HEK293 (cell line): ENCODE measurements around the gene CD151.

Experiments
- CTCF ChIA-PET: fragments of 350-600 bp; formaldehyde crosslinking; extraction: SDS; loops from one replicate; lab custom pipeline; 2021; ENCODE audit warnings: antibody characterized with exemption; lab: Yijun Ruan, JAX
- POLR2A ChIA-PET: fragments of 300-600 bp; formaldehyde crosslinking; extraction: SDS; loops from one replicate; lab custom pipeline; 2020; ENCODE audit warnings: antibody characterized with exemption, inconsistent platforms; lab: Yijun Ruan, JAX
- H3K27ac ChIP-seq: fragments of 200-500 bp; sonication (Bioruptor generic); 2 replicates; pipeline ENCODE4 v1.5.1; 2014; ENCODE audit warnings: low read depth, low read length, control low read depth, inconsistent platforms; ENCODE audit errors: extremely low read depth
- H3K36me3 ChIP-seq, 2 experiments: fragments of 200-500 bp in 1 of 2; sonication (Bioruptor generic) in 1 of 2; 1 replicate in 1 of 2; 2 replicates in 1 of 2; pipeline ENCODE4 v1.5.1; 2014 to 2017; ENCODE audit warnings: inconsistent platforms in 2 of 2, low read length in 2 of 2; ENCODE audit not compliant: control insufficient read depth in 2 of 2, insufficient read depth in 1 of 2
- H3K4me1 ChIP-seq: fragments of 200-500 bp; sonication (Bioruptor generic); 2 replicates; pipeline ENCODE4 v1.5.1; 2014; ENCODE audit warnings: mild to moderate bottlenecking, low read length, inconsistent platforms; ENCODE audit not compliant: control insufficient read depth, insufficient read depth
- H3K4me3 ChIP-seq: 2 replicates; pipeline ENCODE4 v1.5.1; 2011; ENCODE audit warnings: low read depth, mild to moderate bottlenecking, control low read depth, low read length, moderate library complexity
- H3K9me3 ChIP-seq: fragments of 200-500 bp; sonication (Bioruptor generic); 2 replicates; pipeline ENCODE4 v1.5.1; 2014; ENCODE audit warnings: low read depth, low read length, inconsistent platforms; ENCODE audit not compliant: control insufficient read depth, insufficient read depth
- GLIS1 ChIP-seq: fragments of 450-650 bp; formaldehyde crosslinking; IDR thresholded peaks from 2 replicates; pipeline ENCODE4 v1.5.1; 2016; ENCODE audit warnings: missing biosample characterization, missing genetic modification characterization
- GLIS2 ChIP-seq: fragments of 450-650 bp; formaldehyde crosslinking; IDR thresholded peaks from 2 replicates; pipeline ENCODE4 v1.5.1; 2016; ENCODE audit warnings: missing biosample characterization, missing genetic modification characterization
- RBAK ChIP-seq: fragments of 450-650 bp; formaldehyde crosslinking; IDR thresholded peaks from 2 replicates; pipeline ENCODE4 v1.5.1; 2016; ENCODE audit warnings: missing biosample characterization, missing genetic modification characterization
- SP7 ChIP-seq: fragments of 450-650 bp; formaldehyde crosslinking; IDR thresholded peaks from 2 replicates; pipeline ENCODE4 v1.5.1; 2016; ENCODE audit warnings: missing biosample characterization, missing genetic modification characterization
- ZFHX2 ChIP-seq: fragments of 450-650 bp; formaldehyde crosslinking; conservative IDR thresholded peaks from 2 replicates; pipeline ENCODE4 v1.5.1; 2016; ENCODE audit warnings: missing biosample characterization, missing genetic modification characterization
- ZFP69B ChIP-seq: fragments of 450-650 bp; formaldehyde crosslinking; IDR thresholded peaks from 2 replicates; pipeline ENCODE4 v1.5.1; 2016; ENCODE audit warnings: missing biosample characterization, missing genetic modification characterization
- ZIC2 ChIP-seq: fragments of 450-650 bp; formaldehyde crosslinking; IDR thresholded peaks from 2 replicates; pipeline ENCODE4 v1.5.1; 2016; ENCODE audit warnings: missing biosample characterization, missing genetic modification characterization
- ZNF138 ChIP-seq: fragments of 450-650 bp; formaldehyde crosslinking; IDR thresholded peaks from 2 replicates; pipeline ENCODE4 v1.5.1; 2016; ENCODE audit warnings: missing biosample characterization, missing genetic modification characterization, borderline replicate concordance
- ZNF335 ChIP-seq: fragments of 450-650 bp; formaldehyde crosslinking; conservative IDR thresholded peaks from 2 replicates; pipeline ENCODE4 v1.5.1; 2016; ENCODE audit warnings: missing biosample characterization, missing genetic modification characterization
- TF ChIP-seq, protein P1 (sequence below): fragments of 450-650 bp; formaldehyde crosslinking; IDR thresholded peaks from 2 replicates; pipeline ENCODE4 v1.5.1; 2016; ENCODE audit warnings: missing biosample characterization, missing genetic modification characterization
- TF ChIP-seq, protein P2 (sequence below): fragments of 450-650 bp; formaldehyde crosslinking; IDR thresholded peaks from 2 replicates; pipeline ENCODE4 v1.5.1; 2016; ENCODE audit warnings: missing biosample characterization, missing genetic modification characterization
- TF ChIP-seq, protein P3 (sequence below): fragments of 450-650 bp; formaldehyde crosslinking; IDR thresholded peaks from 2 replicates; pipeline ENCODE4 v1.5.1; 2016; ENCODE audit warnings: missing biosample characterization, missing genetic modification characterization
- TF ChIP-seq, protein P4 (sequence below): fragments of 450-650 bp; formaldehyde crosslinking; IDR thresholded peaks from 2 replicates; pipeline ENCODE4 v1.5.1; 2016; ENCODE audit warnings: missing biosample characterization, missing genetic modification characterization
- TF ChIP-seq, protein P5 (sequence below): fragments of 450-650 bp; formaldehyde crosslinking; IDR thresholded peaks from 2 replicates; pipeline ENCODE4 v1.5.1; 2016; ENCODE audit warnings: missing biosample characterization, missing genetic modification characterization

The CD151 gene

DNA sequence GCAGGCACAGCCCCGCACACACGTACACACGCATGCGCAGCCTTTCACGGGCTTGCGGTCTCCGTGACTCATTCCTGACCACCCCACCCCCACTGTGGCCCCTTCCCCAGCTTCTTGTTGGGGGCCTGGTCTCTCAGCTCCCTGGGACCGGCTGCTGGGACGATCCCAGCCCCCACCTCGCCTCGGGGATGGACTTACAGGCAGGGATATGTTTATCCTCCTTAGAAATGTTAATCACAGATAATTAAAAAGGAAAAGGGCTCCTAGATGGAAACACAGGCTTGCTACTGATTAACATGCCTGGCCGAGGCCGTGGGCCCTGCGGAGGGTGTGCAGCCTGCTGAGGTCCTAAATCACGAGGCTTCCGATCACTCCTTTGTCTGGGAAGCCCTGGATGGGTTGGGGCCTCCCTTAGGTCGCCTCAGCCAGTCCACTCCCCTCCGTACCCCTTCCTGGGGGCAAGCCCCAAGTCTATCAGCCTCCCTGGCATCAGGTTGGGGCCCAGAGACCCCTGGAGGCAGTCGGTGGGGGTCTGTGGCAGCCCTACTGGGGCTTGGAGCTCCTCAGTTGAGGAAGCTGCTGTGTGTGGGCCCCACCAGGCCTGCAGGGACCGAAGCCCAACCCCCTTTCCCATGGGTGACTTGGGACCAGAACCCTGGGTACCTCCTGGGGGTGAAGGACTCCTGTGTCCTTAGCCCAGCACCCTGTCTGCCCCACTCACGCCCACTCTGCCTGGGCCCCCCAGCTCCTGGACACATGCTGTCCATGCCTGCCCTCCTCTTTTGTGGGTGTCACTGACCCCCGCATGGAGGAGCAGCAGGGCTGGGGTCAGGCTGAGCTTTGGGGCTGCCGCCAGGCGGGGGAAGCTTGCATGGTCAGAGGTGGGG lies 30.5 kb downstream of the CD151 start:
- H3K27ac ChIP-seq, result no peak overlapping the region
- TF ChIP-seq, protein P1, sequence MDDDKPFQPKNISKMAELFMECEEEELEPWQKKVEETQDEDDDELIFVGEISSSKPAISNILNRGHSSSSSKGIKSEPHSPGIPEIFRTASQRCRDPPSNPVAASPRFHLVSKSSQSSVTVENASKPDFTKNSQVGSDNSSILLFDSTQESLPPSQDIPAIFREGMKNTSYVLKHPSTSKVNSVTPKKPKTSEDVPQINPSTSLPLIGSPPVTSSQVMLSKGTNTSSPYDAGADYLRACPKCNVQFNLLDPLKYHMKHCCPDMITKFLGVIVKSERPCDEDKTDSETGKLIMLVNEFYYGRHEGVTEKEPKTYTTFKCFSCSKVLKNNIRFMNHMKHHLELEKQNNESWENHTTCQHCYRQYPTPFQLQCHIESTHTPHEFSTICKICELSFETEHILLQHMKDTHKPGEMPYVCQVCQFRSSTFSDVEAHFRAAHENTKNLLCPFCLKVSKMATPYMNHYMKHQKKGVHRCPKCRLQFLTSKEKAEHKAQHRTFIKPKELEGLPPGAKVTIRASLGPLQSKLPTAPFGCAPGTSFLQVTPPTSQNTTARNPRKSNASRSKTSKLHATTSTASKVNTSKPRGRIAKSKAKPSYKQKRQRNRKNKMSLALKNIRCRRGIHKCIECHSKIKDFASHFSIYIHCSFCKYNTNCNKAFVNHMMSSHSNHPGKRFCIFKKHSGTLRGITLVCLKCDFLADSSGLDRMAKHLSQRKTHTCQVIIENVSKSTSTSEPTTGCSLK (tag by site-specific recombination), result no peak
- TF ChIP-seq, protein P2, sequence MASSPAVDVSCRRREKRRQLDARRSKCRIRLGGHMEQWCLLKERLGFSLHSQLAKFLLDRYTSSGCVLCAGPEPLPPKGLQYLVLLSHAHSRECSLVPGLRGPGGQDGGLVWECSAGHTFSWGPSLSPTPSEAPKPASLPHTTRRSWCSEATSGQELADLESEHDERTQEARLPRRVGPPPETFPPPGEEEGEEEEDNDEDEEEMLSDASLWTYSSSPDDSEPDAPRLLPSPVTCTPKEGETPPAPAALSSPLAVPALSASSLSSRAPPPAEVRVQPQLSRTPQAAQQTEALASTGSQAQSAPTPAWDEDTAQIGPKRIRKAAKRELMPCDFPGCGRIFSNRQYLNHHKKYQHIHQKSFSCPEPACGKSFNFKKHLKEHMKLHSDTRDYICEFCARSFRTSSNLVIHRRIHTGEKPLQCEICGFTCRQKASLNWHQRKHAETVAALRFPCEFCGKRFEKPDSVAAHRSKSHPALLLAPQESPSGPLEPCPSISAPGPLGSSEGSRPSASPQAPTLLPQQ (tag by site-specific recombination), result peak; percentile 97
- TF ChIP-seq, protein P3, sequence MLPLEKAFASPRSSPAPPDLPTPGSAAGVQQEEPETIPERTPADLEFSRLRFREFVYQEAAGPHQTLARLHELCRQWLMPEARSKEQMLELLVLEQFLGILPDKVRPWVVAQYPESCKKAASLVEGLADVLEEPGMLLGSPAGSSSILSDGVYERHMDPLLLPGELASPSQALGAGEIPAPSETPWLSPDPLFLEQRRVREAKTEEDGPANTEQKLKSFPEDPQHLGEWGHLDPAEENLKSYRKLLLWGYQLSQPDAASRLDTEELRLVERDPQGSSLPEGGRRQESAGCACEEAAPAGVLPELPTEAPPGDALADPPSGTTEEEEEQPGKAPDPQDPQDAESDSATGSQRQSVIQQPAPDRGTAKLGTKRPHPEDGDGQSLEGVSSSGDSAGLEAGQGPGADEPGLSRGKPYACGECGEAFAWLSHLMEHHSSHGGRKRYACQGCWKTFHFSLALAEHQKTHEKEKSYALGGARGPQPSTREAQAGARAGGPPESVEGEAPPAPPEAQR (tag by site-specific recombination), result no peak
- TF ChIP-seq ZFP69B (tag by site-specific recombination) (peak; percentile 97), GLIS2 (tag by site-specific recombination) (peak; percentile 55; the same call in 1 of the 2 replicates), GLIS1 (peak; percentile 83), ZNF138 (tag by site-specific recombination) (no peak), ZIC2 (peak; percentile 59; the same call in 1 of the 2 replicates)
- TF ChIP-seq, protein P4, sequence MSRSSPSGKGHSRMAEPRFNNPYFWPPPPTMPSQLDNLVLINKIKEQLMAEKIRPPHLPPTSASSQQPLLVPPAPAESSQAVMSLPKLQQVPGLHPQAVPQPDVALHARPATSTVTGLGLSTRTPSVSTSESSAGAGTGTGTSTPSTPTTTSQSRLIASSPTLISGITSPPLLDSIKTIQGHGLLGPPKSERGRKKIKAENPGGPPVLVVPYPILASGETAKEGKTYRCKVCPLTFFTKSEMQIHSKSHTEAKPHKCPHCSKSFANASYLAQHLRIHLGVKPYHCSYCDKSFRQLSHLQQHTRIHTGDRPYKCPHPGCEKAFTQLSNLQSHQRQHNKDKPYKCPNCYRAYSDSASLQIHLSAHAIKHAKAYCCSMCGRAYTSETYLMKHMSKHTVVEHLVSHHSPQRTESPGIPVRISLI, result no peak
- TF ChIP-seq, all 188 proteins: peak for 5
- CTCF ChIA-PET, result interaction anchor here (1.3 kb wide), 1 partner anchor 188 kb away, joined by 3 read pairs; no protein-coding TSS in a partner anchor
- POLR2A ChIA-PET, result no interaction called here
- H3K9me3 ChIP-seq, result no peaks in the 10 kb centered on the region
- H3K4me3 ChIP-seq, result no peak overlapping the region
- H3K36me3 ChIP-seq, result peaks cover 0 to 12% of the 10 kb centered on the region in 2 experiments; a peak in 1 of 3 replicates
- no peaks in the 10 kb centered on the region for H3K4me1 ChIP-seq

DNA sequence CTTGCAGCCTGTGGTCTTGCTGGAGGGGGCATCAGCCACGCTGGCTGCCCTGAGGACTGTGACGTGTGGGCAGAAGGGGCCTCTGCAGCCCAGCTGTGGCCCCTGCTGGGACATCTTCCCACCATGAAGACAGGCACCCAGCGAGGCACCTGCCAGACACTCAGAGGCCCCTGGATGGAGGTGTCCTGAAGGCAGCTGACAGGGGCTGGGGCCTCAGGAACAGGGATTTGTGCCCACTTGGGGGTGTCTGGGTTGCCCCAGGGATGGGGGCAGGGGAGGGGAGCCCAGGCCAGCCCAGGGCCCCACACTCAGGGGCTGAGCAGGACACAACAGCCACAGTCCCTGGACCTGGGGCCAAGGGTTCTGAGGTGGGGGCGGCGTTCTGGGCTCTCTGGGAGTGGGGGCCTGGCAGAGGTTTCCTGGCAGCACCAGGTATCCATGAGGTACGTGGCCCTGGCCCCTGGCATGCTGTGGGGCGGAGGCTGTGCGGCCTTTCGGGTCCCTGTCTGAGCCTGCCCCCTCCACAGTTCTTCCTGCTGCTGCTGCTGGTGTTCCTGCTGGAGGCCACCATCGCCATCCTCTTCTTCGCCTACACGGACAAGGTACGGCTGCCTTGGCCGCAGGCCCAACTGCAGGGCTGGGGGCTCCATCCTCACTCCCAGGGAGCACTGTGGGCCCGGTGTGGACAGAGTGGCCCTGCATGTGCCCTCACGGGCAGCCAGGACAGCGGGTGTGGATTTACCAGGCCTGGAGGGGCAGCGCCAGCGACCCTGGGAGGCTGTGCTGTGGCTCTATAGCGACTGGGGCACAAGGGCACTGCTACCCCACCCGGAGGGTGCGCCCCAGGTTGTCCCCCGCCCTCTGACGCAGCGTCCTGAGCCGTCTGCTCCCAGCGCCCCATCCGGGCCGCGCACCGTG lies 31.4 kb downstream of the CD151 start:
- CTCF ChIA-PET, result interaction anchor here (0.5 to 1.3 kb wide), 2 partner anchors 9 to 187 kb away, joined by 3 read pairs; no protein-coding TSS in a partner anchor
- POLR2A ChIA-PET, result interaction anchor here (0.9 kb wide), 1 partner anchor 625 kb away, joined by 5 read pairs; no protein-coding TSS in a partner anchor
- H3K36me3 ChIP-seq, result peaks cover 0 to 21% of the 10 kb centered on the region in 2 experiments; a peak in 1 of 3 replicates
- no peak overlapping the region for H3K4me3 ChIP-seq
- H3K9me3 ChIP-seq, result no peaks in the 10 kb centered on the region
- no peaks in the 10 kb centered on the region for H3K4me1 ChIP-seq
- no peak overlapping the region for H3K27ac ChIP-seq
- TF ChIP-seq RBAK (no peak), ZIC2 (0 out of 2 replicates have a peak, but pooled peaks have one; percentile 46), ZNF335 (tag by site-specific recombination) (peak; percentile 58), ZFHX2 (tag by site-specific recombination) (0 out of 2 replicates have a peak, but pooled peaks have one; percentile 9), SP7 (tag by site-specific recombination) (no peak)
- TF ChIP-seq, protein P5, sequence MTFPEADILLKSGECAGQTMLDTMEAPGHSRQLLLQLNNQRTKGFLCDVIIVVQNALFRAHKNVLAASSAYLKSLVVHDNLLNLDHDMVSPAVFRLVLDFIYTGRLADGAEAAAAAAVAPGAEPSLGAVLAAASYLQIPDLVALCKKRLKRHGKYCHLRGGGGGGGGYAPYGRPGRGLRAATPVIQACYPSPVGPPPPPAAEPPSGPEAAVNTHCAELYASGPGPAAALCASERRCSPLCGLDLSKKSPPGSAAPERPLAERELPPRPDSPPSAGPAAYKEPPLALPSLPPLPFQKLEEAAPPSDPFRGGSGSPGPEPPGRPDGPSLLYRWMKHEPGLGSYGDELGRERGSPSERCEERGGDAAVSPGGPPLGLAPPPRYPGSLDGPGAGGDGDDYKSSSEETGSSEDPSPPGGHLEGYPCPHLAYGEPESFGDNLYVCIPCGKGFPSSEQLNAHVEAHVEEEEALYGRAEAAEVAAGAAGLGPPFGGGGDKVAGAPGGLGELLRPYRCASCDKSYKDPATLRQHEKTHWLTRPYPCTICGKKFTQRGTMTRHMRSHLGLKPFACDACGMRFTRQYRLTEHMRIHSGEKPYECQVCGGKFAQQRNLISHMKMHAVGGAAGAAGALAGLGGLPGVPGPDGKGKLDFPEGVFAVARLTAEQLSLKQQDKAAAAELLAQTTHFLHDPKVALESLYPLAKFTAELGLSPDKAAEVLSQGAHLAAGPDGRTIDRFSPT (tag by site-specific recombination), result 0 out of 2 replicates have a peak, but pooled peaks have one; percentile 30
